ENCODE data around the gene ARL6IP5.

The ARL6IP5 gene

GRCh38 chr3:69096299-69096698 is 11.6 kb downstream of the ARL6IP5 start:
- Histone ChIP-seq H2BK5ac (ENCODE audit: low read length) (no peak overlapping the region), H3K9ac (ENCODE audit: low read length) (no peak overlapping the region), H3K56ac (ENCODE audit: low read length) (no peak overlapping the region), H3K4me1 (ENCODE audit: control insufficient read depth, low read depth, low read length) (no peaks in the 10 kb centered on the region), H3K4ac (ENCODE audit: low read depth, low read length) (no peak overlapping the region), H3K4me3 (ENCODE audit: low read length) (no peak overlapping the region), H4K8ac (ENCODE audit: low read depth, low read length) (no peak overlapping the region), H2BK120ac (ENCODE audit: low read depth, low read length) (no peak overlapping the region), H3K79me1 (ENCODE audit: low read length) (no peaks in the 10 kb centered on the region), H3K36me3 (ENCODE audit: control insufficient read depth, insufficient read depth, low read length) (no peaks in the 10 kb centered on the region), H3K79me2 (ENCODE audit: control insufficient read depth, insufficient read depth, low read length) (no peaks in the 10 kb centered on the region), H2AK5ac (ENCODE audit: low read length) (no peak overlapping the region), H3K27me3 (ENCODE audit: insufficient read depth, low read length, poor library complexity) (no peaks in the 10 kb centered on the region), H3K27ac (ENCODE audit: low read depth, low read length) (no peak overlapping the region), H4K5ac (ENCODE audit: low read length) (no peak overlapping the region), H3K4me2 (ENCODE audit: low read length) (no peak overlapping the region), H3K23ac (ENCODE audit: low read length) (no peak overlapping the region), H3K18ac (ENCODE audit: low read length) (no peak overlapping the region), H2BK15ac (replicated peaks; ENCODE audit: low read depth) (no peak overlapping the region)
- DNase-seq = no peak
- WGBS (ENCODE audit: extremely low coverage, insufficient coverage, low lambda C conversion rate) = no CpG with 5 or more reads among the region's 5 CpGs

DNA sequence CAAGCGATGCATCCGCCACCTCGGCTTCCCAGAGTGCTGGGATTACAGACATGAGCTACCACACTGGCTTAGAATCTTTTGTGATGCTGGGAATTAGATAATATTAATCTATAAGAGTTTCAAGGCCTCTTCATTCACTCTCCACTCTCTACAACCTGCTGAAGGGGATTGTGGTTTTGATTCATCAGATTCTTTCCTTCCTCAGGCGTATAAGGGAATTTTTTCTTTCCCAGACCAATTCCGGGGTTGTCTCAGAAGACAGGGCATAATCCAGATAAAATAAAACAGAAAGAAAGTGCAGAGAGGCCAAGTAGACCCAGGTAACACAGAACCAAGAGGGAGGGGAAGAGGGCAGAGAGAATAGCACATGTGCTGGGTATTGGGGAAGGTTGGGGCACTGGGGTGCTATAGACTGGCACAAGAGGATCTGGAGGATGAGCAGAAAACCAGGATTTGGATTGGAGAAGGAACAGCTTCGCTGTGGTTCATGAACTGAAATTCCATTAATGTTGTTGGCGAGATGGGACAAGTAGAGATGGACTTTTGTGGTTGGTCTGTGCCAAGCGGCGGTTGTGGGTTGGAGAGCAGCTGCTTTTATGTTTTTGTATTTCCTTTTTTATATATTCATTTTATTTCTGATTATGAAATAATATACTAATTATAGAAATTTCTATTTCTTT is 12.8 kb downstream of the ARL6IP5 start:
- H3K4me3 ChIP-seq (ENCODE audit: low read length) = no peak overlapping the region
- no CpG with 5 or more reads among the region's 9 CpGs for WGBS (ENCODE audit: extremely low coverage, insufficient coverage, low lambda C conversion rate)
- H3K36me3 ChIP-seq (ENCODE audit: control insufficient read depth, insufficient read depth, low read length) = no peaks in the 10 kb centered on the region
- no peak overlapping the region for H4K5ac ChIP-seq (ENCODE audit: low read length)
- H3K56ac ChIP-seq (ENCODE audit: low read length) = no peak overlapping the region
- H2BK120ac ChIP-seq (ENCODE audit: low read depth, low read length) = no peak overlapping the region
- no peak overlapping the region for H2BK15ac ChIP-seq (replicated peaks; ENCODE audit: low read depth)
- no peak overlapping the region for H2AK5ac ChIP-seq (ENCODE audit: low read length)
- no peak overlapping the region for H3K4me2 ChIP-seq (ENCODE audit: low read length)
- no peak for DNase-seq
- H3K79me2 ChIP-seq (ENCODE audit: control insufficient read depth, insufficient read depth, low read length) = no peaks in the 10 kb centered on the region
- no peak overlapping the region for H3K9ac ChIP-seq (ENCODE audit: low read length)
- no peak overlapping the region for H2BK5ac ChIP-seq (ENCODE audit: low read length)
- H3K23ac ChIP-seq (ENCODE audit: low read length) = no peak overlapping the region
- H3K4ac ChIP-seq (ENCODE audit: low read depth, low read length) = no peak overlapping the region
- H3K18ac ChIP-seq (ENCODE audit: low read length) = no peak overlapping the region
- H3K27me3 ChIP-seq (ENCODE audit: insufficient read depth, low read length, poor library complexity) = no peaks in the 10 kb centered on the region
- H4K8ac ChIP-seq (ENCODE audit: low read depth, low read length) = no peak overlapping the region
- no peaks in the 10 kb centered on the region for H3K79me1 ChIP-seq (ENCODE audit: low read length)
- H3K27ac ChIP-seq (ENCODE audit: low read depth, low read length) = no peak overlapping the region
- no peaks in the 10 kb centered on the region for H3K4me1 ChIP-seq (ENCODE audit: control insufficient read depth, low read depth, low read length)

- WGBS (ENCODE audit: extremely low coverage, insufficient coverage, low lambda C conversion rate) = no CpG with 5 or more reads among the region's 4 CpGs
- H3K4me1 ChIP-seq (ENCODE audit: control insufficient read depth, low read depth, low read length) = no peaks in the 10 kb centered on the region
- no peaks in the 10 kb centered on the region for H3K79me1 ChIP-seq (ENCODE audit: low read length)
- no peak for DNase-seq
- H2AK5ac ChIP-seq (ENCODE audit: low read length) = no peak overlapping the region
- no peak overlapping the region for H4K5ac ChIP-seq (ENCODE audit: low read length)
- H3K36me3 ChIP-seq (ENCODE audit: control insufficient read depth, insufficient read depth, low read length) = no peaks in the 10 kb centered on the region
- H3K27me3 ChIP-seq (ENCODE audit: insufficient read depth, low read length, poor library complexity) = no peaks in the 10 kb centered on the region
- no peak overlapping the region for H4K8ac ChIP-seq (ENCODE audit: low read depth, low read length)
- no peak overlapping the region for H3K18ac ChIP-seq (ENCODE audit: low read length)
- no peaks in the 10 kb centered on the region for H3K79me2 ChIP-seq (ENCODE audit: control insufficient read depth, insufficient read depth, low read length)
- H3K4me2 ChIP-seq (ENCODE audit: low read length) = no peak overlapping the region
- no peak overlapping the region for H3K9ac ChIP-seq (ENCODE audit: low read length)
- no peak overlapping the region for H3K23ac ChIP-seq (ENCODE audit: low read length)
- H3K4me3 ChIP-seq (ENCODE audit: low read length) = no peak overlapping the region
- H2BK120ac ChIP-seq (ENCODE audit: low read depth, low read length) = no peak overlapping the region
- H3K56ac ChIP-seq (ENCODE audit: low read length) = no peak overlapping the region
- no peak overlapping the region for H3K27ac ChIP-seq (ENCODE audit: low read depth, low read length)
- H3K4ac ChIP-seq (ENCODE audit: low read depth, low read length) = no peak overlapping the region
- H2BK5ac ChIP-seq (ENCODE audit: low read length) = no peak overlapping the region
- H2BK15ac ChIP-seq (replicated peaks; ENCODE audit: low read depth) = no peak overlapping the region
These were observed 14.8 kb downstream of the ARL6IP5 start for GRCh38 chr3:69099576-69099975.

DNA sequence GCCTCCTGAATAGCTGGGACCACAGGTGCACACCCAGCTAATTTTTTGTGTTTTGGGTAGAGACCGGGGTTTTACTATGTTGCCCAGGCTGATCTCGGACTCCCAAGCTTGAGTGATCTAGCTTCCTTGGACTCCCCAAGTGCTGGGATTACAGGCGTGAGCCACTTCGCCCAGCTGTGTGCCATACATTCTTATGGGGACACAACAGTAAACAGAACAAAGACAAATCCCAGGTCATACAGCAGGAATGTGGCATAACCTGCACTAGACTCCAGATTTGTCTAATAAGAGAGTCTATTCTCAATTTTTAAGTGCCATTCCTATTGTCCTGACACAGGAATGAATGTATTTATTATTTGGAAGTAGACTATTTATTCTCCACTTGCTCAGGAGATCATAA is 17.6 kb downstream of the ARL6IP5 start:
- Histone ChIP-seq H3K23ac (ENCODE audit: low read length) (no peak overlapping the region), H4K5ac (ENCODE audit: low read length) (no peak overlapping the region), H3K4me1 (ENCODE audit: control insufficient read depth, low read depth, low read length) (no peaks in the 10 kb centered on the region), H3K9ac (ENCODE audit: low read length) (no peak overlapping the region), H3K79me1 (ENCODE audit: low read length) (no peaks in the 10 kb centered on the region), H3K36me3 (ENCODE audit: control insufficient read depth, insufficient read depth, low read length) (no peaks in the 10 kb centered on the region), H3K56ac (ENCODE audit: low read length) (no peak overlapping the region), H2BK15ac (replicated peaks; ENCODE audit: low read depth) (no peak overlapping the region), H2AK5ac (ENCODE audit: low read length) (no peak overlapping the region), H3K27ac (ENCODE audit: low read depth, low read length) (no peak overlapping the region), H2BK120ac (ENCODE audit: low read depth, low read length) (no peak overlapping the region), H2BK5ac (ENCODE audit: low read length) (no peak overlapping the region), H3K4me2 (ENCODE audit: low read length) (no peak overlapping the region), H3K18ac (ENCODE audit: low read length) (no peak overlapping the region), H3K4ac (ENCODE audit: low read depth, low read length) (no peak overlapping the region), H3K79me2 (ENCODE audit: control insufficient read depth, insufficient read depth, low read length) (no peaks in the 10 kb centered on the region), H3K4me3 (ENCODE audit: low read length) (no peak overlapping the region), H4K8ac (ENCODE audit: low read depth, low read length) (no peak overlapping the region), H3K27me3 (ENCODE audit: insufficient read depth, low read length, poor library complexity) (no peaks in the 10 kb centered on the region)
- no peak for DNase-seq
- WGBS (ENCODE audit: extremely low coverage, insufficient coverage, low lambda C conversion rate) = no CpG with 5 or more reads among the region's 4 CpGs

- Histone ChIP-seq H4K5ac (ENCODE audit: low read length) (no peak overlapping the region), H3K79me2 (ENCODE audit: control insufficient read depth, insufficient read depth, low read length) (no peaks in the 10 kb centered on the region), H2BK120ac (ENCODE audit: low read depth, low read length) (no peak overlapping the region), H3K9ac (ENCODE audit: low read length) (no peak overlapping the region), H3K23ac (ENCODE audit: low read length) (no peak overlapping the region), H3K56ac (ENCODE audit: low read length) (no peak overlapping the region), H3K79me1 (ENCODE audit: low read length) (no peaks in the 10 kb centered on the region), H3K27me3 (ENCODE audit: insufficient read depth, low read length, poor library complexity) (no peaks in the 10 kb centered on the region), H3K36me3 (ENCODE audit: control insufficient read depth, insufficient read depth, low read length) (no peaks in the 10 kb centered on the region), H2AK5ac (ENCODE audit: low read length) (no peak overlapping the region), H3K4me3 (ENCODE audit: low read length) (no peak overlapping the region), H3K18ac (ENCODE audit: low read length) (no peak overlapping the region), H3K4me1 (ENCODE audit: control insufficient read depth, low read depth, low read length) (no peaks in the 10 kb centered on the region), H3K4ac (ENCODE audit: low read depth, low read length) (no peak overlapping the region), H4K8ac (ENCODE audit: low read depth, low read length) (no peak overlapping the region), H2BK5ac (ENCODE audit: low read length) (no peak overlapping the region), H3K4me2 (ENCODE audit: low read length) (no peak overlapping the region), H3K27ac (ENCODE audit: low read depth, low read length) (no peak overlapping the region), H2BK15ac (replicated peaks; ENCODE audit: low read depth) (no peak overlapping the region)
- no peak for DNase-seq
- no CpG with 5 or more reads among the region's 3 CpGs for WGBS (ENCODE audit: extremely low coverage, insufficient coverage, low lambda C conversion rate)
These were observed 18.4 kb downstream of the ARL6IP5 start for GRCh38 chr3:69103123-69103522.

- Histone ChIP-seq H3K36me3 (ENCODE audit: control insufficient read depth, insufficient read depth, low read length) (no peaks in the 10 kb centered on the region), H3K4me2 (ENCODE audit: low read length) (no peak overlapping the region), H3K23ac (ENCODE audit: low read length) (no peak overlapping the region), H3K4me3 (ENCODE audit: low read length) (no peak overlapping the region), H2BK15ac (replicated peaks; ENCODE audit: low read depth) (no peak overlapping the region), H4K5ac (ENCODE audit: low read length) (no peak overlapping the region), H3K4me1 (ENCODE audit: control insufficient read depth, low read depth, low read length) (no peaks in the 10 kb centered on the region), H3K79me1 (ENCODE audit: low read length) (no peaks in the 10 kb centered on the region), H2AK5ac (ENCODE audit: low read length) (no peak overlapping the region), H3K9ac (ENCODE audit: low read length) (no peak overlapping the region), H4K8ac (ENCODE audit: low read depth, low read length) (no peak overlapping the region), H3K27me3 (ENCODE audit: insufficient read depth, low read length, poor library complexity) (no peaks in the 10 kb centered on the region), H2BK120ac (ENCODE audit: low read depth, low read length) (no peak overlapping the region), H2BK5ac (ENCODE audit: low read length) (no peak overlapping the region), H3K56ac (ENCODE audit: low read length) (no peak overlapping the region), H3K4ac (ENCODE audit: low read depth, low read length) (no peak overlapping the region), H3K79me2 (ENCODE audit: control insufficient read depth, insufficient read depth, low read length) (no peaks in the 10 kb centered on the region), H3K18ac (ENCODE audit: low read length) (no peak overlapping the region), H3K27ac (ENCODE audit: low read depth, low read length) (no peak overlapping the region)
- DNase-seq = no peak
- no CpG with 5 or more reads among the region's 8 CpGs for WGBS (ENCODE audit: extremely low coverage, insufficient coverage, low lambda C conversion rate)
These were observed 19.8 kb downstream of the ARL6IP5 start for GRCh38 chr3:69104586-69104985.

All from mesendoderm (in vitro differentiated cells).